Activated CD8-positive, alpha-beta memory T cell treated with anti-CD3 and anti-CD28 coated beads, Interleukin-2, amount 50 U/mL, for 4 hours (primary cell): ENCODE results near the gene STK11IP.

Experiments
- DNase-seq: peaks from one replicate; pipeline ENCODE4 v3.0.0-alpha.2; 2020

Gene STK11IP

DNA sequence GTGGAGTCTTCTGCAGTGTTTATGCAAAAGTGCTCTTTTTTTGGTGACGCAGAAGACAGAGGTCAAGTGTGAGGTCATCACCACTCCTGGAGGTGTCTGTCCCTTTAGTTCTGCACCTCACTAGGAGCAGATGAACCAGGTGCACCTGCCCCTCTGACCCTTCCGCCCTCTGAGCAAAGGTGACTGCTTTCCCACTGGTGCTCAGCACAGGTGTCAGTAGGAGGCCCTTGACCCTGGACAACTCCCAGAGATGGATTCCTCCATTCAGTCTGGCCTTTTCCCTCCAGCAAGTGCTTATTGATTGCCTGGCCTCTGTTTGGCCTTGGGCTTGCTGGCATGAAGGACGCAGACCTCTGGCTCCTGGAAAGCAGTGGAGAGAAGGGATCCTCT, 21.1 kb downstream of the STK11IP start:
- DNase-seq, result no peak

DNA sequence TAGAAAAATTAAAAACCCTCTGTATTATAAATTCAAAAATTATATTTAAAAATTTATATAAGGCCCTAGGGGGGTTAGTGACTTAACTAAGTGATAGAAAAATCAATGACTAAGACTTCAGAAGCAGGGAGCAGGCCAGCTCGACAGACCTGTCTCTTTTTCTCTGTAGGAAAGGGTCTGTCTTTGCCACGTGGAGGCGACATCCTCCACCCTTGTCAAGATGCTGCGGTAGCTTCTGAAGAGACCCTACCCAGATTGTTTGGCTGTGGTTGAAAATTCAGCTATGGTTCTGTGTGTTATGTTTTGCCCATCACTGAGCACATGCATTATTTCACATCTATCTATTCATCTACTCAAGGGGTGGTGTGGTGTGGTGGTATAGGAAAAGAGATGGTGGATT, 21.6 kb downstream of the STK11IP start:
- DNase-seq, result no peak

- no peak for DNase-seq
These were observed 22.9 kb downstream of the STK11IP start for GRCh38 chr2:219620546-219620945.

DNA sequence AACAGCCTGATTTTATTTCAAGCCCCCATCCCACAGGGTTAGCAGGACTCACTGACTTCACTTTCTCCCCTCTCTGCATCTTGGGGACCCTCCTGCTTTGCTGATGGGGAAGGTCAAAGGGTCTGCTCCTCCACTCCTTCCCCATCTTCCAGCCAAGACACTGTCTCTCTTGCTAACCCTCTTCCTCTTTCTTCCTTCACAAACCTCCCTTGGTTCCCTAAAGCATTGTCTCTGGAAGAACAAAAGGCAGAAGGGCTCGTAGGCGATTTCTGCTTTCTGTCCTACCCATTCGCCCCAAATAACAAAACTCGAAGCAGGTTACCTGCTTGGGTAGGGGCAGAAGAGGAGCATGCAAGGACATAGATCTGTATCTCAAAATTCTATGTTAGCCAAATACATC, 24.3 kb downstream of the STK11IP start:
- no peak for DNase-seq

DNA sequence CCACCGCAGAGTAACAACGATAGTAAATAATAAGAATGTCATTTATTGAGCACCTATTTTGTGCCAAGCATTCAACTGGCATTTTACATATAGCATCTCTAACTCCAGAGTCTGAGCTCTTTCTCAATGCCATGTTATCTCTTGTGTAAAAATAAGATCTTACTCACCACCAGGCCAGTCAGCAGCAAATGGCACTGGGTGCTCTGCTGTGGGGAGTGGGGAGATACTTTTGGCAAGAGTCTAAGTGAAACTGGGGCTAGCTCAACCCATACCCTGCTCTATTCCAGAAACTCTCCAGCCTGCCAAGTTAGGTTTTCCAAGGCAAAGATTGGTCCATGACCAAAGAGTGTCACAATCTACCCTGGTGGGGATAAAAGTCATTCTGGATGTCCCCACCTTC, 24.8 kb downstream of the STK11IP start:
- no peak for DNase-seq

DNA sequence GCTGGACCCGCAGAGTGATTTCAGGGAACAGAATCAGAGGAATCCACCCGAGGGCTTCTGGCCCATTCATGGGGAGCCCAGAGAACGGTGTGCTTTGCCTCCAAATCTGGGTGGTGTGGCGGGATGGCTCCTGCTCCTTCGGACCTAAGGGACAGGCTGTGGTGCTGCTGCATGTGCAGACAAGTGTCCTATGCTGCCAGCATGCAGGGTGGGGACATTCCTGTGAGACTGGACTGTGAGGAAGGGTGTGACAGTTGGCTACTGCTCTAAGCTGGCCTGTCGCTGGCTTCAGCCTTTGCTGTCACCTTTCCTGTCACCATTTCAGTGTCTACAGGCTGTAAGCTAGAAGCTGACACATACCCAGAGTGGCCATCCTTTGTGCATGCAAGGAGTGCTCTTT, 26.9 kb downstream of the STK11IP start:
- no peak for DNase-seq

DNA sequence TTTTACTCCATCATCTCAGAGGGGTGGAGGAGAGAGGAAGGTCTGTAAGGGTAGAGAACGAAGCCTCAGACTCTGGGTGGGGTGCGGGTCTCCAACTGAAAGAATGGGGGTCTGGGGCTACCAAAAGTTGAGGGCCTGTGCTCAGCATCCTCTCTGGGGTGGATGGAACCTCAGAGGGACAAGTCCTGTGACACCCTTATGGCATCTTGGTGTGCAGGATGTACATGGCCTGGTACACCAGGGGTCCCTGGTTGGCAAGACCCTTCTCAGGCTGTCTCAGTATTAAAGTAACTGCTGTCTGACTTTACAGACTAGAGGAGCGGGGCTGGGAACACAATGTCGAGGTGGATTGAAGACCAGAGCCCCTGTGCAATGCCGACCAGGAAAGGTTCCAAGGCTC, 27.5 kb downstream of the STK11IP start:
- no peak for DNase-seq

DNA sequence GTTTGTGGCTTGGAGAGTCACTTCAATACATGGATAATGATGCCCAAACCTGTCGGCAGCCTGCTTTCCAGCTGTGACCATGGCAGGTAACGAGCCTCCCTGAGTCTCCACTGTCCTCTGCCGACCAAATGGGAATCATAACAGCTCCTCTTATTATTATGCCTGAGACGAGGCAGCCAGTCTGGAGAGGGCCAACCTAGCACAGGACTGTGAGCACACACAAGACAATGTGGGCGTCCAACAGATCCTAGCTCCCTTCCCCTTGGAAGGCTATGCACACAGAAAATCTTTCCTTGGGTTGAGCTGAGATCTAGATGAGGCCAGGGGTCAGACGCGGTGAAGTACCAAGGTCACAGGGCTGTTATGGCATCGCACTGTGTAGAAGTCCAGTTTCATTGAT, 28.9 kb downstream of the STK11IP start:
- no peak for DNase-seq

DNA sequence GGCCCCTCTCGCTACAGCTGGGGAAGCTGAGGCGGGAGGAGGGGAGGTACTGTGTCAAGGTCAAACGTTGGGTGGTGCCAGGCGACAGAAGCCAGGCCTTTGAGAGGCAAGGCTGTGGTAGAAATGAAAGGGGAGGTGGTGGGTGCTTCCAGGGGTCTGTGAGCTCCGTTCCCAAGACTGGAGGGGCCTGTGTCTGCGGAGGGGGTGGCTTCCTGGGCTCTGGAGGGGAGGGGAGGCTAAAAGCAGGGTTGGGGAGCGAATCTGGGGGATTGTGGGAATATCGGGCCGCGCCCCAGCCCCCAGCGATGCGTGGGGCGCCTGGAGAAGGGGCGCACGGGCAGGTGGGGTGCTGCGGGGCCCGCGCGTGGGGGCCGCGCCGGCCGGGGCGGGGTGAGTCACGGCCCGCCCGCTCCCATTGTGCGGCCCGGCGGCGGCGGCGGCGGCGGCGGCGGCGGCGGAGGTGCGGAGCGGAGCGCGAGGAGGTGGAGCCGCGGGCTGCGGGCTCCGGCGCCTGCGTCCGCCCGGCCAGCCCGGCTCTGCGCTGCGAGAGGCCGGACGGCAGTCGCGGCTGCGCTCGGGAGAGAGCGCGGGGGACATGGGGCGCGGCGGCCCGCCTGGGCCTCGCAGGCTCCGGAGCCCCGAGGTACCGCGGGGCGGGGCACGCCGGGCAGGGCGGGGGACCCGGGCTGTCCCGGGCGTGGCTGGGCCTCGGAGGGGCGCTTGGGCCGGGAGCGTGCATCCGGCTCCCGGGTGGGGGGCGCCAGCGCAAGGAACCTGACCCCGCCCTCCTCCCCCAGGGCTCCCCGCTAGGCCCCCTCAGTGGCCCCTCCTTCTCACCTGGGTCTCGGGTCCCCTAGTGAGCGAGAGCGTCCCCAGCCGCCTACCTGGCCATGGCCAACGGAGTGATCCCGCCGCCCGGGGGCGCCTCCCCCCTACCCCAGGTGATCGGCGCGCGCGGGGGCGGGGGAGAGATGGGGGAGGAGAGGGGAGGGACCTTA, 29.7 kb downstream of the STK11IP start, which contains the start of gene SLC4A3:
Gene SLC4A3, plus strand, starts transcription at position 528 of the 998 bp plus-strand sequence. Its CDS starts 363 bp downstream, at position 891.
- no peak for DNase-seq

DNA sequence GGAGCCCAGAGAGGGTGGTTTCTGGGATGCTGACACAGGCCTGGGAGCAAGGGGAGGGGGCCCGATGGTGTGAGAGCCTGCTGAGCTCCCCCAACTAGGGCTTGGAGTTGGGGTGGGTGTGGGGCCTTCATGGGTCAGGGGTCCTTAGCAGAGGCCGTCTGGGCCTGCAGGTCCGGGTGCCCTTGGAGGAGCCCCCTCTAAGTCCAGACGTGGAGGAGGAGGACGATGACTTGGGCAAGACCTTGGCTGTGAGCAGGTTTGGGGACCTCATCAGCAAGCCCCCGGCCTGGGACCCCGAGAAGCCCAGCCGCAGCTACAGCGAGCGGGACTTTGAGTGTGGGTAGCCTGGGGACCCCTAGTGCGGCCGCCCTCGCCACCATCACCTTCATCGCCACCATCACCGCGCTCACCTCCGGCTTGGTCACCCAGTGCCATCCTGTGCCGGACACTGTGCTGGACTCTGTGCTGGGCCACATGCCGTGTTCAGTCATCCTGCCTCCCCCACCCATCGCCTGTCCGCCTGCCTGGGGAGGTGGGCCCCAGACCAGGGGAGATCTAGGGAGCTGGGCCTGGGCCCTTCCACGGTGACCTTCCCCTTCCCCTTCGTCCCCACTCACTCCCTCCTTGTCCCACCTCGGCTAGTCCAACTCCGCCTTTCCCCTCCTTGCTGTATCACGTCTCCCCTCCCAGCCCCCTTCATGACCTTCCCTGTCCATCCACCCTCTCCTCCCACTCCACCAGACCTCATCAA, 30.8 kb downstream of the STK11IP start:
- no peak for DNase-seq

DNA sequence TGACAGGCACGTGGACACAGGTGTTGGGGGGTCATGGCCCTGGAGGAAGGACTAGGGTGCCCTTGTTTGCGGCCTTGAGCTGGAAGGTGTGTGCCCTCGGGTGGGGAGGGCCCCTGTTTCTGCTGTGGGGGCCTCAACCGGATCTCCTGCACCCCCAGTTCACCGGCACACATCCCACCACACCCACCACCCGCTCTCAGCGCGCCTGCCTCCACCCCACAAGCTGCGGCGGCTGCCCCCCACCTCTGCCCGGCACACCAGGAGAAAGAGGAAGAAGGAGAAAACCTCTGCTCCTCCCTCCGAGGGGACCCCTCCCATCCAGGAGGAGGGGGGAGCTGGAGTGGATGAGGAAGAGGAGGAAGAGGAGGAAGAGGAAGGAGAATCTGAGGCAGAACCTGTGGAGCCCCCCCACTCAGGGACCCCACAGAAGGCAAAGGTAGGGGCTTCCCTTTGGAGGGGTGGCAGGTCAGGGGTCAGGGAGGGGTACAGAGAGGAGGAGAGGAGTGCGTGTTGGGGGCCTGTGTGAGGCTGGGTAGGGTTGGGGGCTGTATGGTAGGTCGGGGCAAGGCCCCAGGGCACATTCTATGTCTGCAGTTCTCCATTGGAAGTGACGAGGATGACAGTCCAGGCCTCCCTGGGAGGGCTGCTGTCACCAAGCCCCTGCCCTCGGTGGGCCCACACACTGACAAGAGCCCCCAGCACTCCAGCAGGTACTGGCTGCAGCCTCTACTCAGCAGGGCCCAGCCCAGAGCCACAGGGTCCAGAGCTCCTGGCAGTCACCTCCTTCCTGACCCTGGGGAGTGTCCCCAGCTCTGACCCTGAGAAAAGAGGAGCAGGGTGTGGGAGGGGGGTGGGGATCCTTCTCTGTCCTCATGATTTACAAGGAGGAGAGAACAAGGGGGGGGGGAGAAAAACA, 31.6 kb downstream of the STK11IP start:
- DNase-seq, result no peak

GRCh38 chr2:219629976-219630695, 32.5 kb downstream of the STK11IP start:
- DNase-seq, result no peak

GRCh38 chr2:219630770-219631405, 33.2 kb downstream of the STK11IP start:
- no peak for DNase-seq

DNA sequence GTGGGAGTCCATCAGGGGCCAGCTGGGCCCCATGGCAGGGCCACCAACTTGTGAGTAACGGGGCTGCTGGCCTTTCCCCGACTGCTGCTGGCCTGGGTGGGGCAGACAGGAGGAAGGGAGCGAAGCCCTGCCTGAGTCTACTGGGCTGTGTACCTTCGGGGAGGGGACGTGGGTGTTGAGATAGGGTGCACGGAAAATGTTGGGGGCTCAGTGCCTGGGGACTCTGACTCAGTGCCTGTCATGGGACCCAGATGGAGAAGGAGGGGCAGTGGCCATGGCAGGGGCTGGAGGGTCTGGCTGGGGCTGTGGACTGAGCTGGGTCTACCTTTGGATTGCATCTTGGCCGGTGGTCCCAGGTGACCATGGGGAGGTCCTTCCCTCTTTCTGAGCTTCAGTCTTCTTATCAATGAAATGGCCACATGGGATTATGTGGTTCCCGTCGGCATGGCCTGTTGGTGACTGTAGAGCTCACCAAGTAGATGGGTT, 33.8 kb downstream of the STK11IP start:
- no peak for DNase-seq

- DNase-seq, result no peak
These were observed 34.5 kb downstream of the STK11IP start for GRCh38 chr2:219631904-219632759.

- no peak for DNase-seq
These were observed 35.1 kb downstream of the STK11IP start for GRCh38 chr2:219632760-219633105.

DNA sequence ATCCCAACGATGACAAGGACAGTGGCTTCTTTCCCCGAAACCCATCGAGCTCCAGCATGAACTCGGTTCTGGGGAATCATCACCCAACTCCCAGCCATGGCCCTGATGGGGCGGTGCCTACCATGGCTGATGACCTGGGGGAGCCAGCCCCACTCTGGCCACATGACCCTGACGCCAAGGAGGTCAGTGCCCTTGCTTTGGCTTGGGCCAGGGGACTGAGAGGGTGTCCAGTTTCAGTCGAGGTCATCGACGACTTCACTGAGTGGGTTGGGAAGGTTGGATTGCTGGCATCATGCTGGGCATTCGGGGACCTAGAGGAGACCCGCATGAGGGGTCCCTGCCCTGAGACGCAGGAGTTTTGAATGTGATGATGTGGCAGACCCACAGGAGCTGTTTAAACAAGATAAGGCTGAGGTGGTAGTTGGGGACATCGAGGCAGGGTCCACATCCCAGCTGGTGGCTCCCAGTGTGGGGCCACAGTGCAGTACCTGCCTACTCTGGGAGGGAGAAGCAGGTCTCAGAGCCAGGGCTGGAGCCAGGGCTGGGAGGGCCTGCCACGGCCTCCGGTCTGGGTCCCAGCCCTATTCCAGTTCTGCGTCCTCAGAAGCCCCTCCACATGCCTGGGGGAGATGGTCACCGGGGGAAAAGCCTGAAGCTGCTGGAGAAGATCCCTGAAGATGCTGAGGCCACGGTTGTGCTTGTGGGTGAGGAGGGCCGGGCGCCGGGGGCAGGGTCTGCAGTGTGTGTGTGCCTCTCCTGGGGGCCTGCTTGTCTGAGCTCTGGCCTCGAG, 35.8 kb downstream of the STK11IP start:
- DNase-seq, result no peak

- DNase-seq, result no peak
These were observed 36.7 kb downstream of the STK11IP start for GRCh38 chr2:219634171-219634940.
